GM12873 (cell line): ENCODE data around the gene NFIA.

Experiments
- TF ChIP-seq, protein P1 (sequence below): IDR thresholded peaks from 2 replicates; pipeline ENCODE4 v1.5.1; 2012; ENCODE audit warnings: low read depth, mild to moderate bottlenecking, moderate library complexity, low read length, control low read depth; ENCODE audit not compliant: insufficient read depth; ENCODE audit errors: missing control alignments

The NFIA gene

DNA sequence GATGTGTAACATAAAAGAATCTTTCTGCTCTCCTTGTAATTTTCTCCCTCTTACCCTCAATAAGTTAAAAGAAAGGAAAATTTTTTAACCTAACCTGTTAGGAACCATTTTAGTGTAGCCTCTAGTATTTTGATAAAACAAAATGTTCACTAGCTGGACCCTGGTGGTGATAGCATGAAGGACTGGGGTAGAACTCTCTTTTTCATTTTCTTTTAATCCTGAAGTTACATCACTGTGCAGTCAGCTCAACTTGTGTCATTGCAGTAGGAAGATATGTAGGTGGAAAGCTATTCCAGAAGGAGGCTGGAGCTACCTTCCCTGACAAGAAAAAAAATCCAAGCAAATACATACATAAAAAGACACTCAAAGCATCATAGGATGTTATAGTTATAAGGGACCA, 39.3 kb downstream of the NFIA start:
- TF ChIP-seq, protein P1, sequence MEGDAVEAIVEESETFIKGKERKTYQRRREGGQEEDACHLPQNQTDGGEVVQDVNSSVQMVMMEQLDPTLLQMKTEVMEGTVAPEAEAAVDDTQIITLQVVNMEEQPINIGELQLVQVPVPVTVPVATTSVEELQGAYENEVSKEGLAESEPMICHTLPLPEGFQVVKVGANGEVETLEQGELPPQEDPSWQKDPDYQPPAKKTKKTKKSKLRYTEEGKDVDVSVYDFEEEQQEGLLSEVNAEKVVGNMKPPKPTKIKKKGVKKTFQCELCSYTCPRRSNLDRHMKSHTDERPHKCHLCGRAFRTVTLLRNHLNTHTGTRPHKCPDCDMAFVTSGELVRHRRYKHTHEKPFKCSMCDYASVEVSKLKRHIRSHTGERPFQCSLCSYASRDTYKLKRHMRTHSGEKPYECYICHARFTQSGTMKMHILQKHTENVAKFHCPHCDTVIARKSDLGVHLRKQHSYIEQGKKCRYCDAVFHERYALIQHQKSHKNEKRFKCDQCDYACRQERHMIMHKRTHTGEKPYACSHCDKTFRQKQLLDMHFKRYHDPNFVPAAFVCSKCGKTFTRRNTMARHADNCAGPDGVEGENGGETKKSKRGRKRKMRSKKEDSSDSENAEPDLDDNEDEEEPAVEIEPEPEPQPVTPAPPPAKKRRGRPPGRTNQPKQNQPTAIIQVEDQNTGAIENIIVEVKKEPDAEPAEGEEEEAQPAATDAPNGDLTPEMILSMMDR, result no peak

DNA sequence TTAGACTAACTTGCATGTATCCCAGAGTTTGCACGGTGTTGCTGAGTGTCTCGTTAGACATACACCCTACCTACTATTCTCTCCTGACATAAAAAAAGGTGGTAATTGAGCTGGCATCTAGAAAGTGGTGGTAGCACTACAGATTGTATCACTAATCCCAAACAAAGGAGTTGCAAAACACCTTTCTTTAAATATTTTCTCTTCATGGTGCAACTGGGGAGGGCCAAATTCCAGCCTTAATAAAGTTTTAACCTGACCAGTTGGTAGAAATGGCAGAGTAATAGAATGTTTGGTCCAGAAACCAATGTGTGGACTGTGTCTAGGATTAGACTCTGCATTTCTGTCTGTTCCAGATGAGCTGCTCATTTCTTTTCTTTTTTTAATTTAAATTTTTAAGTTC, 40.0 kb downstream of the NFIA start:
- TF ChIP-seq, protein P1, result no peak

DNA sequence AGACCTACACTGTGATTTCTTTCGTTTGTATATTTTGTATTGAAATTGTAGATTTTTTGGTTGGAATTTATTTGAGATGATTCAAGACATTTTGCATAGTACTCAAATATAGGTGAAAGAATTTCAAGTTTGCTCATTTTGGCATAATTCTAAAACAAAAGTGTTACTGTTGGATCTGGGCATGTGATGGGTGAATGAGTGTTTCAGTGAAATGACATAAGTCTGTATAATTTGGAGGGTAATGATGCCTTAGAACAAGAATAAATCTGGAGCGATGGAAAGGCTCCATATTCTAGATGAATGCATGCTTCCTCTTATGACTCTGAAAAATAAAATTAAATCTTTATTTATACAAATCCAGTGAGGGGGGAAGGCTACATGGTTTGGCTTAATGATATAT, 41.0 kb downstream of the NFIA start:
- TF ChIP-seq, protein P1, result no peak

DNA sequence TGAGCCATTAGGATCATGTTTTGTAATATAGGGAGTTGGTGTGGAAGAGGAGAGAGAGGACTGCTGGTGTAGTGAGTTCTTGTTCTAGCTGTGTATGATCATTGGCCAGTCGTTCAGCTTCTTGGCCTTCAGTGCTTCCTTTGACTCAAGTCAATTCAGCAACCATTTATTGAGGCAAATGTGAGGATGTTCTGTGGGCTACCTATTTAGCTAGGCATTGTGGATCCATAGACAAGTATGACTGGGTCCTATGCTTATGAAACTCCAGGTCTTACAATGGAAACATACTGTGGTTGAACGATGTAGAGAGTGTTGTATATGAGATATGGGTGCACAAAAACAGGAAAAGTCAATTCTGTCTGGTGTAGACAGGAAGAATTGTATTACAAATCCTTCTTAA, 41.7 kb downstream of the NFIA start:
- TF ChIP-seq, protein P1, result no peak

DNA sequence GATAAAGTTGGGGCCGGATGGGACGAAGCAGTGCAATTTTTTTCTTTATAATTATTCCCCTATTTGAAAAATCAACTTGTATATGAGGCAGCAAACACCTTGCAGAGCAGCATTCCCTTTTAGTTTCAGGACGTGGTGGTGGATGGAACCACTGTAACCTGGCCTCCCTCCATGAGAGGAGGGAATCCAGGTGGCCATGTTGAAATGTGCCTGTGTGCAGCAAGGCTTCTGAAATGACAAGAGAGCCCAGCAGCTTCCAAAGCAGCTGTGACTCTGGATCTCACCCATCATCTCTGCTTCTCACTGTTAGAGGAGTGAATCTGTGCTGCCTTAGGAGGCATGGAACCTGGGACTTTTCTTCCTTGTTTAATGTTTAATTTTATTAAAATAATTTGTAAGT, 42.3 kb downstream of the NFIA start:
- TF ChIP-seq, protein P1, result no peak

DNA sequence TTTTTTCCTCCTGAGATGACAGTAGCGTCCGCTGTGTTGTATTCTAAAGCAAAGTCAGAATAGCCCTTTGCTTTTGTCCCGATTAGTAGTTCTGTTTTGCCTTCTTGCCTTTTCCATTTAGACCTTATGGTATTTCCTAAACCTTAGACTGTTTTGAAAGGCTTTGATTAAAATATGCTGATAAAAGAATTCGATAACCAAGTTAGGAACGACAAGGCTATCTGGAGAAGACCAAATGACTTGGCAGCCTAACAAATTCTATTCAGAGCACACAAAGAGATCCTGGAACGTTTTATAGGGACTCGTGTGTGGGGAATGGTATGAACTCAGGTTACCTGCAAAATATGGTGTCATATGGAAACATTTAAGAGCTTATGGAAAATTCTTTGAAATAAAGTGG, 42.9 kb downstream of the NFIA start:
- TF ChIP-seq, protein P1, result no peak

DNA sequence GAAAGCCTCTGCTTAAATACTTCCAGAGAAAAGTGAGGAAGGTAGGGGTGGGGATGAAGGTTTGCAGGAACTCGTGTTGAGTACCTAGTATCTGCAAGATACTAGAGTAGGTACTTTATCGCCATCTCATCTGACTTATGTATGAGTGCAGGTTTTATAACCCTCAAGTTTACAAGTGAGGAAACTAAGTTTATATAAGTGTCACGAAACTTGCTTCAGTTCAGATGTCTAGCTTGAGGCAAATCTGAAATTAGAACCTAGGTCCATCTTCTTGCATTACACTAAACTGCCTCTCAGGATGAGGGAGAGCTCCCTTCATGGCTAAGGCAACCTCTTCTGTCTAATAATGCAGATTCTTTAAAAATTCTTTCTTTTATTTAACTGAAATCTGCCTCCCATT, 43.5 kb downstream of the NFIA start:
- TF ChIP-seq, protein P1, result no peak
